GM12801 (cell line): ENCODE results near the gene F2RL1.

Experiments used
- CTCF ChIP-seq: IDR thresholded peaks from one replicate; pipeline ENCODE4 v1.5.1; 2011; ENCODE audit warnings: control low read depth; ENCODE audit not compliant: insufficient read length; ENCODE audit errors: extremely low read depth

F2RL1 gene

GRCh38 chr5:76850543-76851145 lies 31.8 kb downstream of the F2RL1 start:
- no peak for TF ChIP-seq CTCF

- TF ChIP-seq CTCF = no peak
Observed at GRCh38 chr5:76851728-76852369, 33.0 kb downstream of the F2RL1 start.

- no peak for TF ChIP-seq CTCF
Observed at GRCh38 chr5:76852772-76853171, 33.9 kb downstream of the F2RL1 start.

- TF ChIP-seq CTCF = no peak
Observed at GRCh38 chr5:76854644-76855043, 35.8 kb downstream of the F2RL1 start.

GRCh38 chr5:76855961-76856360 lies 37.1 kb downstream of the F2RL1 start:
- TF ChIP-seq CTCF = no peak

- TF ChIP-seq CTCF = no peak
Observed at GRCh38 chr5:76859591-76860247, 40.9 kb downstream of the F2RL1 start.

- TF ChIP-seq CTCF = no peak
Observed at GRCh38 chr5:76861612-76862011, 42.8 kb downstream of the F2RL1 start.
